CD14-positive monocyte (primary cell): ENCODE data around the gene LEMD1. TPM values are rescaled to one million over a fixed set of nuclear protein-coding genes. Genes with fewer than 3 reads are reported as not detected.

Experiments used
- DNase-seq, 3 donors: peaks; one replicate each; pipeline ENCODE4 v3.0.0-alpha.2; 2011 to 2022
- H2AFZ ChIP-seq: 2 replicates; pipeline ENCODE4 v1.6.0; 2012; ENCODE audit warnings: mild to moderate bottlenecking, low read depth, low read length, inconsistent platforms; ENCODE audit not compliant: insufficient read depth, poor library complexity, severe bottlenecking
- H3K27ac ChIP-seq, 2 donors: 1 replicate in 1 of 2; 2 replicates in 1 of 2; pipeline ENCODE4 v1.5.1; 2012 to 2013; ENCODE audit warnings: low read length in 2 of 2, control low read depth in 1 of 2, inconsistent platforms in 1 of 2, low read depth in 1 of 2, mild to moderate bottlenecking in 1 of 2
- H3K27me3 ChIP-seq, 2 donors: one replicate each; pipeline versions ENCODE4 v1.6.0 to v1.6.1; 2011 to 2013; ENCODE audit warnings: low read length in 2 of 2; ENCODE audit not compliant: control insufficient read depth in 2 of 2, insufficient read depth in 2 of 2
- H3K36me3 ChIP-seq, 2 donors: replicated peaks in 1 of 2; 1 replicate in 1 of 2; 2 replicates in 1 of 2; pipeline versions ENCODE4 v1.5.1 to v1.6.1; 2012 to 2013; ENCODE audit warnings: low read length in 2 of 2, control low read depth in 1 of 2, inconsistent platforms in 1 of 2, mild to moderate bottlenecking in 1 of 2; ENCODE audit not compliant: insufficient read depth in 2 of 2, control insufficient read depth in 1 of 2
- H3K4me1 ChIP-seq, 2 donors: 1 replicate in 1 of 2; 2 replicates in 1 of 2; pipeline versions ENCODE4 v1.5.1 to v1.6.1; 2012 to 2013; ENCODE audit warnings: low read length in 2 of 2, control low read depth in 1 of 2, inconsistent platforms in 1 of 2, mild to moderate bottlenecking in 1 of 2, moderate library complexity in 1 of 2; ENCODE audit not compliant: insufficient read depth in 2 of 2, control insufficient read depth in 1 of 2
- H3K4me2 ChIP-seq: replicated peaks from 2 replicates; pipeline ENCODE3; 2012; ENCODE audit warnings: low read length, moderate library complexity, mild to moderate bottlenecking; ENCODE audit not compliant: poor library complexity, severe bottlenecking; ENCODE audit errors: extremely low read depth
- H3K4me3 ChIP-seq, 3 experiments: fragments of 200-600 bp in 1 of 3; sonication (generic) in 1 of 3; replicated peaks in 1 of 3; 1 replicate in 2 of 3; 2 replicates in 1 of 3; pipeline ENCODE4 v1.5.1; 2011 to 2013; ENCODE audit warnings: low read length in 3 of 3, mild to moderate bottlenecking in 3 of 3, control low read depth in 2 of 3, low read depth in 2 of 3, inconsistent platforms in 1 of 3, moderate library complexity in 1 of 3
- H3K79me2 ChIP-seq: 2 replicates; pipeline ENCODE4 v1.6.0; 2012; ENCODE audit warnings: mild to moderate bottlenecking, control low read depth, inconsistent platforms, low read length, moderate library complexity; ENCODE audit not compliant: insufficient read depth
- H3K9ac ChIP-seq: 2 replicates; pipeline ENCODE4 v1.6.0; 2017; ENCODE audit warnings: low read length, mild to moderate bottlenecking; ENCODE audit not compliant: insufficient read depth, poor library complexity, severe bottlenecking
- H3K9me3 ChIP-seq, 2 donors: replicated peaks in 1 of 2; 1 replicate in 1 of 2; 2 replicates in 1 of 2; pipeline versions ENCODE4 v1.5.1 to v1.6.1; 2012 to 2013; ENCODE audit warnings: low read length in 2 of 2, control low read depth in 1 of 2; ENCODE audit not compliant: control insufficient read depth in 1 of 2, insufficient read depth in 1 of 2
- H4K20me1 ChIP-seq: 2 replicates; pipeline ENCODE4 v1.6.0; 2012; ENCODE audit warnings: mild to moderate bottlenecking, low read length, control low read depth, moderate library complexity; ENCODE audit not compliant: insufficient read depth
- H3K27ac Mint-ChIP-seq, 7 donors: one replicate each; pipeline ENCODE4 v1.8.0; 2020; ENCODE audit warnings: mild to moderate bottlenecking in 7 of 7, mixed read lengths in 7 of 7, moderate library complexity in 6 of 7, inconsistent platforms in 2 of 7
- H3K27me3 Mint-ChIP-seq, 3 donors: one replicate each; pipeline ENCODE4 v1.8.0; 2021 to 2022; ENCODE audit warnings: low read depth in 3 of 3, mild to moderate bottlenecking in 3 of 3, mixed read lengths in 3 of 3, moderate library complexity in 3 of 3, inconsistent platforms in 1 of 3
- H3K36me3 Mint-ChIP-seq, 2 donors: one replicate each; pipeline ENCODE4 v1.8.0; 2020; ENCODE audit warnings: mixed read lengths in 2 of 2, inconsistent platforms in 1 of 2, mild to moderate bottlenecking in 1 of 2
- H3K4me1 Mint-ChIP-seq: one replicate; pipeline ENCODE4 v1.8.0; 2020; ENCODE audit warnings: mild to moderate bottlenecking, mixed read lengths
- H3K4me3 Mint-ChIP-seq, 2 donors: one replicate each; pipeline ENCODE4 v1.8.0; 2020; ENCODE audit warnings: mild to moderate bottlenecking in 2 of 2, mixed read lengths in 2 of 2, moderate library complexity in 1 of 2
- H3K9me3 Mint-ChIP-seq, 7 donors: one replicate each; pipeline ENCODE4 v1.8.0; 2020 to 2022; ENCODE audit warnings: mixed read lengths in 7 of 7, mild to moderate bottlenecking in 6 of 7, moderate library complexity in 6 of 7, inconsistent platforms in 2 of 7
- CTCF ChIP-seq: fragments of 200-600 bp; IDR thresholded peaks from one replicate; pipeline ENCODE4 v1.8.0; 2022; ENCODE audit warnings: antibody characterized with exemption, mild to moderate bottlenecking
- WGBS: methylation state at CpG from one replicate; pipeline ENCODE4 v1.1.5; 2013; ENCODE audit warnings: missing lambda C conversion rate; ENCODE audit not compliant: insufficient coverage; 5-methylcytosine and 5-hydroxymethylcytosine counted together
- intact Hi-C, 2 donors: fragments of 100-400 bp; cut with micrococcal nuclease; formaldehyde crosslinking; loops; one replicate each; pipeline versions ENCODE4 v1.15.0 to v1.15.1; 2023
- polyA plus RNA-seq, 3 donors: library from polyadenylated mRNA; depleted of rRNA in 1 of 3; unstranded in 2 of 3; stranded (reverse) in 1 of 3; fragments of 300-500 nt in 2 of 3; fragments of >200 nt in 1 of 3; fragmentation: Illumina TruSeq in 2 of 3; gene quantifications; 1 replicate in 2 of 3; 2 replicates in 1 of 3; pipeline ENCODE4 v1.2.3, GENCODE V29; 2012 to 2021

LEMD1 gene
- polyA plus RNA-seq, 3 donors: not detected

DNA sequence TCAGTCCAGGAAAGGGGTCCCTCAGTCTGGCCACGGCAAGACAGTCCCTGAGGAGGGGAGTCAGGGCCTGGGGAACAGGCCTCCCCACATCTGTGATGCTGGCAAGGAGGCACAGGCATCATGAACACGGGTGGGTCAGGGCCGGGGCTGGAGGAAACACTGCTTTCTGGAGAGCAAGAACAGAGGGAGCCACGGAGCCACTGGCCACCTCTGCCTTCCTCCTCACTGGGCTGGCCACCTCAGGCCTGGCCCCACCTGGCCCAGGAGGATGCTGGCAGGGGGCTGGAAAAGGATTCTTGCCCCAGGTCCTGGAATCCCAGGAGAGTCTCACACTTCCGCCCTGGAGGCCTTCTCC, 18.2 kb upstream of the LEMD1 start:
- no peaks in the 10 kb centered on the region for H4K20me1 ChIP-seq
- H3K4me1 ChIP-seq: peaks cover 24 to 42% of the 10 kb centered on the region in 2 donors
- DNase-seq: no peak
- H3K4me2 ChIP-seq: peak overlapping the region; percentile 69
- no peak for TF ChIP-seq CTCF
- Mint-ChIP-seq H3K36me3 (no peaks in the 10 kb centered on the region), H3K4me1 (peaks cover 38% of the 10 kb centered on the region), H3K27me3 (peaks cover 12 to 42% (median 38%) of the 10 kb centered on the region in 3 donors), H3K4me3 (no peak overlapping the region), H3K9me3 (no peaks in the 10 kb centered on the region), H3K27ac (peak overlapping the region in 1 of 7 donors; percentile 33)
- intact Hi-C loops: no loop called here
- H3K4me3 ChIP-seq: no peak overlapping the region
- no peak overlapping the region for H2AFZ ChIP-seq
- no peak overlapping the region for H3K9ac ChIP-seq
- H3K9me3 ChIP-seq: no peaks in the 10 kb centered on the region
- 83% methylated on average over 4 of the region's 5 CpGs for WGBS
- peaks cover 0 to 17% of the 10 kb centered on the region in 2 donors for H3K27me3 ChIP-seq
- H3K79me2 ChIP-seq: no peaks in the 10 kb centered on the region
- no peak overlapping the region for H3K27ac ChIP-seq
- H3K36me3 ChIP-seq: no peaks in the 10 kb centered on the region

GRCh38 chr1:205438213-205439158, 16.6 kb upstream of the LEMD1 start:
- peak in 2 of 3 donors; percentile 6 to 24 for DNase-seq
- Histone ChIP-seq H3K79me2 (no peaks in the 10 kb centered on the region), H3K4me1 (peaks cover 27 to 43% of the 10 kb centered on the region in 2 donors), H3K9ac (no peak overlapping the region), H3K27me3 (peaks cover 0 to 1% of the 10 kb centered on the region in 2 donors), H3K4me3 (no peak overlapping the region), H3K36me3 (no peaks in the 10 kb centered on the region), H3K4me2 (no peak overlapping the region), H4K20me1 (no peaks in the 10 kb centered on the region), H2AFZ (no peak overlapping the region), H3K27ac (no peak overlapping the region), H3K9me3 (no peaks in the 10 kb centered on the region)
- no peaks in the 10 kb centered on the region for H3K9me3 Mint-ChIP-seq
- H3K36me3 Mint-ChIP-seq: no peaks in the 10 kb centered on the region
- H3K27me3 Mint-ChIP-seq: peaks cover 5 to 33% (median 29%) of the 10 kb centered on the region in 3 donors
- WGBS: 52% methylated on average over 12 of the region's 13 CpGs
- H3K27ac Mint-ChIP-seq: no peak overlapping the region
- H3K4me1 Mint-ChIP-seq: peaks cover 41% of the 10 kb centered on the region
- intact Hi-C loops: no loop called here
- peak; percentile 65 for TF ChIP-seq CTCF
- peak overlapping the region in 1 of 2 donors; percentile 33 for H3K4me3 Mint-ChIP-seq
